Mesenchymal stem cell (in vitro differentiated cells and primary cell): ENCODE results near the gene APC2.
A peak's percentile ranks its signal among the peaks of the same experiment; 100 is the strongest.

Source experiments
- DNase-seq: peaks from one replicate; pipeline ENCODE4 v3.0.0-alpha.2; 2013
- H2AFZ ChIP-seq: one replicate; pipeline ENCODE4 v1.6.1; 2013; ENCODE audit warnings: low read depth, mild to moderate bottlenecking, control low read depth, inconsistent platforms, low read length, moderate library complexity
- H2AK5ac ChIP-seq: 2 replicates; pipeline ENCODE4 v1.6.1; 2013; ENCODE audit warnings: low read length, moderate library complexity, mild to moderate bottlenecking, inconsistent platforms; ENCODE audit not compliant: severe bottlenecking
- H2BK120ac ChIP-seq: one replicate; pipeline ENCODE4 v1.6.1; 2013; ENCODE audit warnings: low read depth, mild to moderate bottlenecking, inconsistent platforms, low read length, moderate library complexity
- H2BK12ac ChIP-seq, 2 experiments: one replicate each; pipeline ENCODE4 v1.6.1; 2013; ENCODE audit warnings: inconsistent platforms in 2 of 2, low read length in 2 of 2, mild to moderate bottlenecking in 2 of 2, moderate library complexity in 2 of 2, control low read depth in 1 of 2
- H2BK15ac ChIP-seq: one replicate; pipeline ENCODE4 v1.6.1; 2013; ENCODE audit warnings: mild to moderate bottlenecking, low read depth, inconsistent platforms; ENCODE audit not compliant: poor library complexity, severe bottlenecking
- H2BK5ac ChIP-seq: 2 replicates; pipeline ENCODE4 v1.6.1; 2013; ENCODE audit warnings: low read depth, mild to moderate bottlenecking, low read length, control low read depth, inconsistent platforms; ENCODE audit not compliant: poor library complexity, severe bottlenecking
- H3K14ac ChIP-seq, 2 experiments: one replicate each; pipeline ENCODE4 v1.6.1; 2013; ENCODE audit warnings: inconsistent platforms in 2 of 2, low read length in 2 of 2, control low read depth in 1 of 2, mild to moderate bottlenecking in 1 of 2, moderate library complexity in 1 of 2
- H3K18ac ChIP-seq, 2 experiments: one replicate each; pipeline ENCODE4 v1.6.1; 2013; ENCODE audit warnings: inconsistent platforms in 2 of 2, low read length in 2 of 2, control low read depth in 1 of 2, low read depth in 1 of 2, mild to moderate bottlenecking in 1 of 2
- H3K23ac ChIP-seq, 2 experiments: one replicate each; pipeline ENCODE4 v1.6.1; 2013; ENCODE audit warnings: inconsistent platforms in 2 of 2, low read length in 2 of 2, mild to moderate bottlenecking in 2 of 2, moderate library complexity in 2 of 2, control low read depth in 1 of 2
- H3K27ac ChIP-seq: 2 replicates; pipeline ENCODE4 v1.5.1; 2013; ENCODE audit warnings: mild to moderate bottlenecking, moderate library complexity, low read length, control low read depth, inconsistent platforms; ENCODE audit not compliant: poor library complexity, severe bottlenecking
- H3K27me3 ChIP-seq, 2 experiments: 2 replicates each; pipeline versions ENCODE4 v1.6.1 to v1.7.0; 2013; ENCODE audit warnings: low read length in 2 of 2, mild to moderate bottlenecking in 2 of 2, moderate library complexity in 2 of 2, control low read depth in 1 of 2, inconsistent platforms in 1 of 2; ENCODE audit not compliant: control insufficient read depth in 1 of 2, insufficient read depth in 1 of 2
- H3K36me3 ChIP-seq, 2 experiments: 2 replicates each; pipeline versions ENCODE4 v1.6.1 to v1.7.0; 2013; ENCODE audit warnings: low read length in 2 of 2, control low read depth in 1 of 2, inconsistent platforms in 1 of 2, low read depth in 1 of 2, mild to moderate bottlenecking in 1 of 2; ENCODE audit not compliant: insufficient read depth in 2 of 2, control insufficient read depth in 1 of 2
- H3K4ac ChIP-seq, 2 experiments: one replicate each; pipeline ENCODE4 v1.6.1; 2013; ENCODE audit warnings: inconsistent platforms in 2 of 2, low read length in 2 of 2, mild to moderate bottlenecking in 2 of 2, moderate library complexity in 2 of 2, control low read depth in 1 of 2, low read depth in 1 of 2
- H3K4me1 ChIP-seq: 2 replicates; pipeline ENCODE4 v1.6.1; 2013; ENCODE audit warnings: low read depth, low read length, control low read depth; ENCODE audit not compliant: control insufficient read depth, insufficient read depth
- H3K4me2 ChIP-seq: 2 replicates; pipeline ENCODE4 v1.6.1; 2013; ENCODE audit warnings: low read length, mild to moderate bottlenecking, inconsistent platforms; ENCODE audit not compliant: poor library complexity, severe bottlenecking
- H3K4me3 ChIP-seq, 2 experiments: 2 replicates each; pipeline versions ENCODE4 v1.5.1 to v1.7.0; 2013; ENCODE audit warnings: low read length in 2 of 2, mild to moderate bottlenecking in 2 of 2, control low read depth in 1 of 2, low read depth in 1 of 2; ENCODE audit not compliant: insufficient read depth in 1 of 2
- H3K79me1 ChIP-seq: replicated peaks from 2 replicates; pipeline ENCODE4 v1.6.1; 2013; ENCODE audit warnings: mild to moderate bottlenecking, control low read depth, low read length, inconsistent platforms; ENCODE audit not compliant: poor library complexity, severe bottlenecking
- H3K9ac ChIP-seq: 2 replicates; pipeline ENCODE4 v1.7.0; 2013; ENCODE audit warnings: mild to moderate bottlenecking, low read length, moderate library complexity
- H3K9me3 ChIP-seq: 2 replicates; pipeline ENCODE4 v1.7.0; 2013; ENCODE audit warnings: mild to moderate bottlenecking, low read length; ENCODE audit not compliant: control insufficient read depth
- H4K8ac ChIP-seq: one replicate; pipeline ENCODE4 v1.6.1; 2013; ENCODE audit warnings: inconsistent platforms, mild to moderate bottlenecking, low read length, moderate library complexity
- H4K91ac ChIP-seq: one replicate; pipeline ENCODE4 v1.6.1; 2013; ENCODE audit warnings: mild to moderate bottlenecking, low read length, inconsistent platforms
- WGBS: methylation state at CpG from one replicate; pipeline ENCODE4 v1.1.7; 2013; ENCODE audit warnings: mixed read lengths; 5-methylcytosine and 5-hydroxymethylcytosine counted together

The APC2 gene

GRCh38 chr19:1407528-1408299, 42.2 kb upstream of the APC2 start, which contains the start of gene DAZAP1:
Gene DAZAP1, plus strand, starts transcription at chr19:1407586. Its CDS starts 188 bp downstream, at chr19:1407774.
- Histone ChIP-seq H3K4me1 (peaks cover 47% of the 10 kb centered on the region), H3K9ac (peak within 1 kb of the TSS; percentile 93), H2BK15ac (peak within 1 kb of the TSS; percentile 95), H3K27me3 (no peaks in the 10 kb centered on the region), H3K4ac (peak within 1 kb of the TSS; percentile 82 to 96), H4K91ac (peak within 1 kb of the TSS; percentile 90), H2BK12ac (peak within 1 kb of the TSS in 1 of 2 experiments; percentile 38), H3K27ac (peak within 1 kb of the TSS; percentile 63), H3K4me2 (peak within 1 kb of the TSS; percentile 93), H3K9me3 (no peaks in the 10 kb centered on the region), H3K36me3 (peaks cover 0 to 15% of the 10 kb centered on the region in 2 experiments), H3K14ac (peak within 1 kb of the TSS in 1 of 2 experiments; percentile 98), H3K4me3 (peak within 1 kb of the TSS; percentile 78 to 92), H2BK5ac (peak within 1 kb of the TSS; percentile 75), H2AFZ (peak within 1 kb of the TSS; percentile 36), H3K79me1 (no peaks in the 10 kb centered on the region), H4K8ac (peak within 1 kb of the TSS; percentile 93), H2AK5ac (peak within 1 kb of the TSS; percentile 13), H2BK120ac (peak within 1 kb of the TSS; percentile 97), H3K18ac (peak within 1 kb of the TSS; percentile 85 to 92), H3K23ac (peak within 1 kb of the TSS; percentile 64 to 67)
- WGBS, result under 1% methylated on average over 35 of the region's 121 CpGs
- no peak for DNase-seq

GRCh38 chr19:1408300-1409203, 41.4 kb upstream of the APC2 start:
- Histone ChIP-seq H2BK15ac (peak overlapping the region; percentile 40), H3K4me2 (peak overlapping the region; percentile 93), H3K4me3 (peak overlapping the region; percentile 78 to 92), H3K36me3 (peaks cover 7 to 23% of the 10 kb centered on the region in 2 experiments), H3K4ac (peak overlapping the region; percentile 82 to 96), H3K79me1 (no peaks in the 10 kb centered on the region), H3K18ac (peak overlapping the region; percentile 68 to 90), H4K91ac (peak overlapping the region; percentile 59), H3K9me3 (no peaks in the 10 kb centered on the region), H2BK12ac (peak overlapping the region in 1 of 2 experiments; percentile 38), H3K23ac (peak overlapping the region; percentile 64 to 75), H3K14ac (peak overlapping the region; percentile 68 to 98), H3K9ac (peak overlapping the region; percentile 93), H3K27me3 (no peaks in the 10 kb centered on the region), H2BK120ac (peak overlapping the region; percentile 97), H3K27ac (peak overlapping the region; percentile 63), H2AK5ac (peak overlapping the region; percentile 63), H4K8ac (peak overlapping the region; percentile 56), H2BK5ac (peak overlapping the region; percentile 75), H2AFZ (no peak overlapping the region), H3K4me1 (peaks cover 51% of the 10 kb centered on the region)
- WGBS, result 1% methylated on average over 40 of the region's 69 CpGs
- DNase-seq, result peak; percentile 66

GRCh38 chr19:1409204-1410005, 40.5 kb upstream of the APC2 start:
- H2BK12ac ChIP-seq, result peak overlapping the region; percentile 14 to 37
- H3K14ac ChIP-seq, result peak overlapping the region in 1 of 2 experiments; percentile 68
- peak overlapping the region; percentile 59 for H4K91ac ChIP-seq
- H2BK5ac ChIP-seq, result no peak overlapping the region
- peak overlapping the region; percentile 12 for H2BK15ac ChIP-seq
- H2BK120ac ChIP-seq, result no peak overlapping the region
- peak overlapping the region; percentile 24 for H4K8ac ChIP-seq
- peak overlapping the region; percentile 93 for H3K4me2 ChIP-seq
- no peaks in the 10 kb centered on the region for H3K79me1 ChIP-seq
- H3K4ac ChIP-seq, result peak overlapping the region; percentile 59 to 96
- H3K4me1 ChIP-seq, result peaks cover 53% of the 10 kb centered on the region
- H3K18ac ChIP-seq, result peak overlapping the region in 1 of 2 experiments; percentile 67
- WGBS, result 89% methylated on average over 33 of the region's 33 CpGs
- no peak overlapping the region for H2AFZ ChIP-seq
- H3K27me3 ChIP-seq, result no peaks in the 10 kb centered on the region
- no peaks in the 10 kb centered on the region for H3K9me3 ChIP-seq
- no peak for DNase-seq
- peak overlapping the region in 1 of 2 experiments; percentile 68 for H3K23ac ChIP-seq
- H3K36me3 ChIP-seq, result peaks cover 10 to 27% of the 10 kb centered on the region in 2 experiments
- H2AK5ac ChIP-seq, result peak overlapping the region; percentile 63
- peak overlapping the region; percentile 93 for H3K9ac ChIP-seq
- peak overlapping the region; percentile 48 for H3K27ac ChIP-seq
- peak overlapping the region; percentile 78 to 92 for H3K4me3 ChIP-seq
